Caki2 (cell line): Measurements from ENCODE around the gene AGPAT1. TPM values are rescaled to one million over a fixed set of nuclear protein-coding genes. Genes with fewer than 3 reads are reported as not detected.
A peak's percentile ranks its signal among the peaks of the same experiment; 100 is the strongest.
"Not testable (repeated sequence)": the region's sequence is repeated elsewhere in the genome, so short reads cannot be mapped to it uniquely, and the experiment has no call there.

Source experiments
- DNase-seq: peaks from one replicate; pipeline ENCODE4 v3.0.0-alpha.2; 2015; ENCODE audit warnings: low read depth
- in situ Hi-C: cut with HindIII; loops from 2 replicates; pipeline ENCODE4 v1.10.0; 2016; ENCODE audit warnings: low sequenced_read_pairs, low pct_unique_long_range_greater_than_20kb, mixed read lengths
- total RNA-seq: library from RNA; depleted of rRNA; stranded (reverse); fragments of >200 nt; shearing (Covaris generic); gene quantifications from 2 replicates; pipeline ENCODE4 v1.2.3, GENCODE V29; 2014; ENCODE audit warnings: low replicate concordance; rRNA removed

AGPAT1 gene
- total RNA-seq = 42.7 and 61.0 TPM in 2 replicates

GRCh38 chr6:32175711-32176475 is at the start of gene AGPAT1:
Gene AGPAT1 (minus strand): TSS chr6:32176084. CDS start chr6:32171496, 4,588 bp downstream.
- in situ Hi-C loops = no loop called here
- DNase-seq = peak; percentile 93

- DNase-seq = no peak
- in situ Hi-C loops = no loop called here
These were observed 48.8 kb upstream of the AGPAT1 start for GRCh38 chr6:32224696-32225095.

GRCh38 chr6:32223258-32224235 is 47.7 kb upstream of the AGPAT1 start, which contains the start of gene NOTCH4:
Gene NOTCH4 (minus strand): TSS chr6:32224067. CDS start chr6:32223928, 139 bp downstream.
- in situ Hi-C loops = no loop called here
- no peak for DNase-seq

DNA sequence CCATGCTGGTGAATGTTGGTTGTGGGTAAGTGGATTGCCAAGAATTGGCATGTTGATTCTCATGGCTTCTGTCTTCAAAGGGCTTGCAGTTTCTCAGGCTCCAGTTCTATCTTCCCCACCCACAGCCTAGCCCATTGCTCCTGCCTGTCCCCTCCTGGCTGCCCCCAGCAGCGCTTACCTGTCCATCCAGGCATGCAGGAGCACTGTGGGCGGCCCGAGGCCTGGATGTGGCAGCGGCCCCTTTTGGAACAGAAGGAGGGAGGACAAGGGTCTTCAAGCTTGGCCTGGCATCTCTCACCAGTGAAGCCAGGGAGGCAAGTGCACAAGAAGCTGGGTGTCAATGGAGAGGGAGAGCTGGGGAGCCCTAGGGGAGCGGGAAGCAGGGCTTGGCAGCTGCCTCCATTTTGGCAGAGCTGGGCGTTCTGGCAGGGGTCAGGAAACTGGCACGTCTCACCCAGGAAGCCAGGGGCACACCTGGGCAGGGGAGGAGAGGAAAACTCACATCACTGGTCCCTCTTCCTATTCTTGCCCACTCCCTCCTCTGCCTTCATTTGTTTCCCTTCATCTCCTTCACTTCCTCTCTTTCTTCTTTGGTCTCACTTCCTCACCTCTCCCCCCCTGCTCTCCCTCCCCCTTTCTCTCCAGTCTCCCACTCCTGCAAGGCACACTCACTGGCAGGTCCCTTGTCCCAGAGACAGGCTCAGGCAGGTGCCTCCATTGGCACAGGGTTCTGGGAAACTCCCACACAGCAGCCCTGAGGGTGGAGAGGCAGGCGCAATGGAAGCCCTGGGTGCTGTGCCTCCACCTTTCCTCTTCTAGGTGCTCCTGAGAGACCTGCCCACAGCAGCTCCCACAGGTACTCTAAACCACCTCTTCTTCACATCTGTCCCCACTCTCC is 46.7 kb upstream of the AGPAT1 start:
- in situ Hi-C loops = no loop called here
- DNase-seq = no peak

DNA sequence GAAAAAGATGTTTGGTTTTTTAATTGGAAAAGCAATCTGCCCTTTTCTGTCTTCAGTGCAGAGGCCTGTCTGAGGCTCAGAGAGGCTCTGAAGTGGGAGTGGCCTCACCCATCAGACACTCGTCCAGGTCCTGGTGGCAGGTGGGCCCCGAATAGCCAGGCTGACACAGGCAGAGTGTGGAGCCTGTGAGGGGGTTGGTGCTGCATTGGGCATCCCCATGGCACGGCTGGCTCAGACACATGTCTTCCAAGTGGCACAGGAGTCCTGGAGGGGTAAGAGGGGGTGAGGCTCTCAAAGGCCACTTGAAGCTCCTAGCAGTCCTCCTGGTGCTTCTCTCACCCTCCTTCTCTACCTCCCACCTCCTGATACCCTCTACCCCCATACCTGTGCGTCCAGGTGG is 44.1 kb upstream of the AGPAT1 start:
- DNase-seq = no peak
- in situ Hi-C loops = no loop called here

- DNase-seq = no peak
- in situ Hi-C loops = no loop called here
These were observed 42.3 kb upstream of the AGPAT1 start for GRCh38 chr6:32218167-32218566.

- in situ Hi-C loops = no loop called here
- DNase-seq = no peak
These were observed 41.1 kb upstream of the AGPAT1 start for GRCh38 chr6:32216998-32217397.

DNA sequence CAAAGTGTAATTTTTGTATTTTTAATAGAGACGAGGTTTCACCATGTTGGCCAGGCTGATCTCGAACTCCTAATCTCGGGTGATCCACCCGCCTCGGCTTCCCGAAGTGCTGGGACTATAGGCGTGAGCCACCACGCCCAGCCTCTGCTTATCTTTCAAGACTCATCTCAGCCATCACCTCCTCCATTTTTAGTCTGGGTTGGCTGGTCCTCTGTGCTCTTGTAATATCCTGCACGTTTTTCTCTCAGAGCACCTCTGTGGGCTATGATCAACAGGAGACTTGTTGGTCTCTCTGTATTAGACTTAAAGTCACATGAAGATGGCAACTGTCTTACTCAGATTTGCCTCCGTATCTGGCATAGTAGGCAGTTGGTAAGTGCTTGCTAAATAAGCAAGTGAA is 40.4 kb upstream of the AGPAT1 start:
- DNase-seq = no peak
- in situ Hi-C loops = no loop called here

- DNase-seq = no peak
- in situ Hi-C loops = no loop called here
These were observed 39.7 kb upstream of the AGPAT1 start for GRCh38 chr6:32215617-32216016.

DNA sequence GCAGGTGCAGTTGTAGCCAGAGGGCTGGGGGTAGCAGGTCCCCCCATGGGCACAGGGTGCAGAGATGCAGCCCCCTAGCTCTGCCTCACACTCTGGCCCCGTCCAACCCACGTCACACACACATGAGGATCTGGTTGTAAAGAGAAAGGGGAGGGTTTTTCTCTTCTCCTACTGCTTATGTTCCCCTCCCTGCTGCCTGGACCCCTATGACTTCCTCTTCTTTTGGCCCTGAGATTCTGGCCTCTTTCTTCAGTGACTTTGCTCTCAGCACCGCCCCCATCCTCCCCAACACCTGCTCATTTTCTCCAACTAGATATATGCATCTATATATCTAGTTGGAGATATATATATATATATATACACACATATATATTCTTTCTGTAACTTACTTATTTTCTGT is 38.2 kb upstream of the AGPAT1 start:
- in situ Hi-C loops = no loop called here
- no peak for DNase-seq

DNA sequence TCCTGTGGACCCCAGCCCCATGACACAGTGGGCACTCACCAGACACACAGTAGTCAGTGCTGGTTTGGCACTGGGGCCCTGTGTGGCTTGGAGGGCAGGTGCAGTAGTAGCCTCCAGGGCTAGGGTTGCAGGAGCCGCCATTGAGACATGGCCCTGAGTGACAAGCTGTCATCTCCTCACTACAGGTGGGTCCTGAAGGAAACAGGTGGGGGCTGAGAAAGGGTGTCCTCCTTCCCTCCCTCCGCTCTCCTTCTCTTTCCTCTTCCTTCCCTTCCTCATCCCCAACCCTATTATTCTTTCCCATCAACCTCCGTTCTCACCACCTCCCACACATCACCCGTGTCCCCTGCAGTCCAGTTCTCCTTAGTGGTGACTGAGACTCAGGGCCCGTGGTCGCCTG is 37.8 kb upstream of the AGPAT1 start:
- in situ Hi-C loops = no loop called here

DNA sequence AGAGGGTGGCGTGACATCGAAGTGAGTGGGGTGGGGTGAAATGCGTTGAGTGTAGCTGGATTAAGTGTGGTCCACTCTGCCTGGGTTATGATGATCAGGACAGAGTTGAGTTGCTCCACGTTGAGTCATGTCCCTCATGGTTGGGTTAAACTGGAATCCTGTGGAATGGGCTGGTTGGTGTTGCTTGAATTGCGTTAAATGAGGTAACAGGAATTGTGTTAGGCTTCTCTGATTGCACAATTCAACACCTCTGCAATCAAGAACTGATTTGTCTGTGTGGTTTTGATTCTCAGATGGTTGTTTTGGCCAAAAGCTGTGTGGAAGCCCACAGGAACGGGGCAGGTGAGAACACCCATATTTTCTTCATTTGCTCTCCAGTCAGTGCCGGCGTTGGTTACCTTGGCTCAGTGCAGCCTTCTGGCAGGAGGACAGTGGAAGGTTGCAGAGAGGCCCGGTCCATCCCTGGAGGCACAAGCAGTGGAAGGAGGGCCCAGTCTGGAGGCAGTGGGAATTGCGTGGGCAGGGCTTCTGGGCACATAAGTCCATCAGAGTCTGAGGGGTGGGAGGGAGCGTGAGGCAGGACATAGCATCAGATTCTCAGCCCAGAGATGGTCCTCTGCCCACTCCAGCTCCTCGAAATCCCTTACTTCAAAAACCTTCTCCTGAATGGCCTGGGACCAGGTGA is 36.3 kb upstream of the AGPAT1 start:
- in situ Hi-C loops = no loop called here
- DNase-seq = no peak

More for the DNA sequence above, 37.8 kb upstream of the AGPAT1 start:
- DNase-seq = no peak

DNA sequence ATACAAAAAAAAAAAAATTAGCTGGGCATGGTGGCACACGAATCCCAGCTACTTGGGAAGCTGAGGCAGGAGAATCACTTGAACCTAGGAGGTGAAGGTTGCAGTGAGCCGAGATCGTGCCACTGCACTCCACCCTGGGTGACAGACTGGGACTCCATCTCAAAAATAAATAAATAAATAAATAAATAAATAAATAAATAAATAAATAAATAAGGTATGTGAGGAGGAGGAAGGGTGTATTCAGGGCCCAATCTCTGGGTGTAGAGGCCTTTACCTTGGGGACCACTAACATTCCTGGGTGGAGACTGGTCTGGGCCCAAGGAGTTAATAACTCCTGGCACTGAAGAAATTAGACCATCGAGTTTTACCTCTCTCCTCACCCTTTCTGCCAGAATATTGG is 35.5 kb upstream of the AGPAT1 start:
- in situ Hi-C loops = not testable (repeated sequence)

DNA sequence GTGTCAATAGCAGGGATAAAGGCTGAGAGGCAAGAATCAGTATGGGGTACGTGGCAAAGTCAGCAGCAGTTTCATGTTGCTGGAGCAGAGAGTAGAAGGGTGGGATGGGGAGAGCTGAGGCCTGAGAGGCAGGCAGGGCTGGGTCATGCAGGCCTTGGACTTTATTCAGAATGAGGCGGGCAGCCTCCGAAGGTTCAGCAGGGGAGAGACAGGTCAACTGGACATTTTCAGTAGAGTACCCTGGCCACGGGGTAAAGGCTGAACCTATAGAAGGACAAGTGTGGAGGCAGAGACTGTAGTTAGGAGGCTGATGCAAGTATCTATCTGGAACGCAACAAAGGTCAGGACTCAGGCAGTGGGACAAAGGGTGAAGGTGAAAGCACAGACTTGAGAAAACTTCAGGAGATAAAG is 34.3 kb upstream of the AGPAT1 start:
- in situ Hi-C loops = no loop called here
- DNase-seq = no peak

More for the DNA sequence above, 35.5 kb upstream of the AGPAT1 start:
- not testable (repeated sequence) for DNase-seq

DNA sequence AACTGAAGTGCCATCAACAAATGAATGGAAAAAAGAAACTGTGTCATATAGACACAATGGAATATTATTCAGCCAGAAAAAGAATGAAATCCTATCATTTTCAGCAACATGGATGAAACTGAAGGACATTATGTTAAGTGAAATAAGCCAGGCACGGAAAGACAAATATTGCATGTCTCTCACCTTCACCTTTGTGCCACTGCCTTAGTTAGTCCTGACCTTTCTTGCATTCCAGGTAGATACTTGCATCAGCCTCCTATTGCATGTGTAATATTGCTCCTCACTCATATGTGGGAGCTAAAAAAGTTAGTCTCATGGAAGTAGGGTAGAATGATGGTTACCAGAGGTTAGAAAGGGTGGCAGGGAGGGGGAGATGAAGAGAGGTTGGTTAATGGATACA is 33.1 kb upstream of the AGPAT1 start:
- no peak for DNase-seq
- in situ Hi-C loops = no loop called here

- in situ Hi-C loops = no loop called here
- DNase-seq = no peak
These were observed 28.4 kb upstream of the AGPAT1 start for GRCh38 chr6:32204268-32204715.

- no peak for DNase-seq
- in situ Hi-C loops = no loop called here
These were observed 27.8 kb upstream of the AGPAT1 start for GRCh38 chr6:32203426-32204267.
